K562 (cell line): ENCODE results near the gene SCRN2. TPM values are rescaled to one million over a fixed set of nuclear protein-coding genes. Genes with fewer than 3 reads are reported as not detected.

Experiments used
- ATAC-seq: fragments of 200-7000 bp; cut with Tn5 transposase; 3 replicates; pipeline ENCODE4 v1.9.1; 2020; ENCODE audit warnings: moderate library complexity
- BruUV-seq: library from RNA; stranded (reverse); fragments of 400-500 nt; replicated peaks from 2 replicates; lab custom pipeline; 2021; lab: Mats Ljungman, UMichigan
- CTCF ChIA-PET: fragments of 300-600 bp; formaldehyde crosslinking; extraction: SDS; loops from one replicate; lab custom pipeline; 2021; ENCODE audit warnings: low intra/inter-chr PET ratio; lab: Yijun Ruan, JAX
- POLR2A ChIA-PET: fragments of 300-600, 350-650 bp; sonication (Branson Sonifier 250); formaldehyde crosslinking; extraction: SDS; loops from one replicate; lab custom pipeline; 2021; ENCODE audit warnings: antibody characterized with exemption, inconsistent platforms; lab: Yijun Ruan, JAX
- DNase-seq, 4 experiments: peaks; one replicate each; pipeline versions ENCODE4 v3.0.0 to v3.0.0-alpha.2; 2011 to 2018; ENCODE audit warnings: low spot score in 3 of 4, mixed read lengths in 3 of 4; ENCODE audit errors: extremely low read depth in 1 of 4
- FAIRE-seq: peaks from 2 replicates; lab custom pipeline; 2011; peaks lifted over from hg19 to GRCh38; lab: Jason Lieb, UNC
- H2AFZ ChIP-seq: 2 replicates; pipeline ENCODE4 v1.6.0; 2011; ENCODE audit warnings: low read depth, low read length, control low read depth, inconsistent platforms
- H3K27ac ChIP-seq: fragments of 200-600 bp; 3 replicates; pipeline ENCODE4 v1.8.0; 2011; ENCODE audit warnings: low read depth, mild to moderate bottlenecking, control low read depth, inconsistent platforms, low read length, moderate library complexity, mixed read lengths; ENCODE audit errors: extremely low read depth
- H3K27me3 ChIP-seq, 2 experiments: fragments of 300-600 bp in 1 of 2; 2 replicates in 1 of 2; 3 replicates in 1 of 2; pipeline versions ENCODE4 v1.6.0 to v1.8.0; 2011; ENCODE audit warnings: inconsistent platforms in 2 of 2, low read length in 2 of 2, mild to moderate bottlenecking in 1 of 2, mixed read lengths in 1 of 2, moderate library complexity in 1 of 2; ENCODE audit not compliant: control insufficient read depth in 2 of 2, insufficient read depth in 2 of 2
- H3K36me3 ChIP-seq: fragments of 300-600 bp; 3 replicates; pipeline ENCODE4 v1.8.0; 2011; ENCODE audit warnings: mild to moderate bottlenecking, low read length, inconsistent platforms; ENCODE audit not compliant: control insufficient read depth, insufficient read depth
- H3K4me1 ChIP-seq, 2 experiments: fragments of 200-600 bp in 1 of 2; replicated peaks in 1 of 2; 2 replicates in 1 of 2; 3 replicates in 1 of 2; pipeline versions ENCODE4 v1.5.1 to v1.8.0; 2011; ENCODE audit warnings: inconsistent platforms in 2 of 2, low read length in 2 of 2, mild to moderate bottlenecking in 1 of 2, mixed read lengths in 1 of 2, moderate library complexity in 1 of 2; ENCODE audit not compliant: control insufficient read depth in 2 of 2, insufficient read depth in 2 of 2
- H3K4me2 ChIP-seq: 2 replicates; pipeline ENCODE4 v1.6.1; 2011; ENCODE audit warnings: low read length, control low read depth, inconsistent platforms, mixed read lengths; ENCODE audit not compliant: insufficient read depth
- H3K4me3 ChIP-seq: fragments of 200-600 bp; sonication (generic), shearing (Covaris generic); 2 replicates; pipeline ENCODE4 v1.5.1; 2016; ENCODE audit warnings: control low read depth, inconsistent platforms
- H3K79me2 ChIP-seq: fragments of 200-600 bp; 3 replicates; pipeline ENCODE4 v1.8.0; 2011; ENCODE audit warnings: low read length, inconsistent platforms; ENCODE audit not compliant: control insufficient read depth, insufficient read depth
- H3K9ac ChIP-seq, 2 experiments: 2 replicates each; pipeline versions ENCODE4 v1.6.0 to v1.6.1; 2011; ENCODE audit warnings: low read depth in 2 of 2, low read length in 2 of 2, control low read depth in 1 of 2, inconsistent platforms in 1 of 2, mild to moderate bottlenecking in 1 of 2, mixed read lengths in 1 of 2; ENCODE audit not compliant: insufficient read depth in 1 of 2
- H3K9me1 ChIP-seq: one replicate; pipeline ENCODE4 v1.6.0; 2011; ENCODE audit warnings: inconsistent platforms, mild to moderate bottlenecking, low read length, moderate library complexity; ENCODE audit not compliant: control insufficient read depth, insufficient read depth
- H3K9me3 ChIP-seq: replicated peaks from 2 replicates; pipeline ENCODE4 v1.5.1; 2011; ENCODE audit warnings: low read depth, low read length, inconsistent platforms; ENCODE audit not compliant: control insufficient read depth, insufficient read depth
- H4K20me1 ChIP-seq: replicated peaks from 2 replicates; pipeline ENCODE4 v1.6.1; 2011; ENCODE audit warnings: low read length, inconsistent platforms, mixed read lengths; ENCODE audit not compliant: control insufficient read depth, insufficient read depth
- ARNT ChIP-seq, 2 experiments: fragments of 450-650 bp; IDR thresholded peaks; 2 replicates each; pipeline ENCODE4 v1.6.1; 2016; ENCODE audit warnings: mild to moderate bottlenecking in 1 of 2
- ELF4 ChIP-seq: fragments of 450-650 bp; formaldehyde crosslinking; IDR thresholded peaks from 2 replicates; pipeline ENCODE4 v1.4.0; 2022; ENCODE audit warnings: missing genetic modification characterization
- JUNB ChIP-seq: fragments of 450-650 bp; formaldehyde crosslinking; conservative IDR thresholded peaks from 2 replicates; pipeline ENCODE4 v1.4.0; 2020; ENCODE audit warnings: mild to moderate bottlenecking
- MBD1 ChIP-seq: fragments of 250-450 bp; sonication (Bioruptor Pico); IDR thresholded peaks from 2 replicates; pipeline ENCODE4 v1.8.0; 2022; ENCODE audit warnings: inconsistent platforms
- MBD2 ChIP-seq: sonication (generic); IDR thresholded peaks from 2 replicates; pipeline ENCODE4 v1.6.1; 2016; ENCODE audit warnings: low read depth, borderline replicate concordance
- MIER1 ChIP-seq: fragments of 450-650 bp; IDR thresholded peaks from 2 replicates; pipeline ENCODE4 v1.6.1; 2016; ENCODE audit warnings: antibody characterized with exemption, mild to moderate bottlenecking, low read depth
- POLR2H ChIP-seq: IDR thresholded peaks from 2 replicates; pipeline ENCODE4 v1.6.1; 2016; ENCODE audit warnings: missing genetic modification characterization, low read depth, mild to moderate bottlenecking, control low read depth, missing compliant biosample characterization, moderate library complexity
- PREB ChIP-seq: sonication (generic); formaldehyde crosslinking; IDR thresholded peaks from 2 replicates; pipeline ENCODE4 v1.8.1; 2023; ENCODE audit warnings: mild to moderate bottlenecking, missing genetic modification reagents
- SREBF1 ChIP-seq: fragments of 150-350 bp; IDR thresholded peaks from 2 replicates; pipeline ENCODE4 v1.6.1; 2014; ENCODE audit warnings: antibody characterized with exemption, low read depth, low read length, borderline replicate concordance
- WGBS: fragments of 100-300 bp; shearing (Covaris generic); methylation state at CpG from one replicate; pipeline ENCODE4 v1.1.6; 2016; ENCODE audit warnings: low coverage, mixed read lengths; ENCODE audit not compliant: insufficient coverage; ENCODE audit errors: missing lambda C conversion rate; 5-methylcytosine and 5-hydroxymethylcytosine counted together
- in situ Hi-C: fragments of 300-500 bp; cut with MboI; formaldehyde crosslinking; loops from 4 replicates; pipeline ENCODE4 v1.15.0; 2018; ENCODE audit warnings: inconsistent platforms, mixed read lengths
- intact Hi-C: fragments of 100-400 bp; cut with micrococcal nuclease; formaldehyde crosslinking; loops from 2 replicates; pipeline ENCODE4 v1.14.2; 2022
- polyA plus RNA-seq, 8 experiments: library from polyadenylated mRNA; depleted of rRNA in 4 of 8; stranded (reverse) in 5 of 8; unstranded in 3 of 8; fragments of >200 nt; fragmentation: Nextera tagmentation in 2 of 8; fragmentation: Illumina TruSeq in 1 of 8; extraction: Ambion mirVana in 2 of 8; extraction: Trizol in 1 of 8; gene quantifications; 2 replicates each; pipeline versions ENCODE4 v1.2.1 to v1.2.3, GENCODE V29; 2011 to 2014; ENCODE audit warnings: inconsistent platforms in 1 of 8, missing spikeins in 1 of 8
- total RNA-seq, 7 experiments: library from RNA; depleted of rRNA in 6 of 7; stranded (reverse); fragments of >200 nt in 6 of 7; fragmentation: Illumina TruSeq in 2 of 7; extraction: Trizol in 2 of 7; gene quantifications; 2 replicates each; pipeline versions ENCODE4 v1.2.1 to v1.2.3, GENCODE V29; 2011 to 2021; ENCODE audit warnings: low replicate concordance in 1 of 7
- TF ChIP-seq, protein P1 (sequence below): fragments of 200-800 bp; sonication (Bioruptor generic); IDR thresholded peaks from 2 replicates; pipeline ENCODE4 v1.6.1; 2016; ENCODE audit warnings: missing genetic modification characterization, missing compliant biosample characterization

Gene SCRN2
- total and polyA plus RNA-seq, 9 of the 15 experiments (the other 6 are each of a cell fraction or from before 2014, with no cell fraction given): 0.25 to 32.9 (median 13.6) TPM

GRCh38 chr17:47810200-47810821 lies 30.8 kb downstream of the SCRN2 start:
- CTCF ChIA-PET: interaction anchor here (0.6 kb wide), 2 partner anchors 31 to 209 kb away, joined by 3 to 5 read pairs; no protein-coding TSS in a partner anchor
- DNase-seq: peak; percentile 63 to 82 (median 70)
- TF ChIP-seq SREBF1: no peak
- no peak for TF ChIP-seq MBD2
- no peak for TF ChIP-seq PREB
- TF ChIP-seq POLR2H (tag): no peak
- no peak for TF ChIP-seq MBD1
- 0 out of 2 replicates have a peak, but pooled peaks have one; percentile 32 for TF ChIP-seq JUNB (CRISPR knock-in tag)
- TF ChIP-seq ARNT (IDR thresholded peaks at IDR 0.05): 0 out of 4 replicates have a peak, but pooled peaks of 1 of the 2 experiments have one; percentile 25
- TF ChIP-seq ELF4: no peak
- TF ChIP-seq, protein P1, sequence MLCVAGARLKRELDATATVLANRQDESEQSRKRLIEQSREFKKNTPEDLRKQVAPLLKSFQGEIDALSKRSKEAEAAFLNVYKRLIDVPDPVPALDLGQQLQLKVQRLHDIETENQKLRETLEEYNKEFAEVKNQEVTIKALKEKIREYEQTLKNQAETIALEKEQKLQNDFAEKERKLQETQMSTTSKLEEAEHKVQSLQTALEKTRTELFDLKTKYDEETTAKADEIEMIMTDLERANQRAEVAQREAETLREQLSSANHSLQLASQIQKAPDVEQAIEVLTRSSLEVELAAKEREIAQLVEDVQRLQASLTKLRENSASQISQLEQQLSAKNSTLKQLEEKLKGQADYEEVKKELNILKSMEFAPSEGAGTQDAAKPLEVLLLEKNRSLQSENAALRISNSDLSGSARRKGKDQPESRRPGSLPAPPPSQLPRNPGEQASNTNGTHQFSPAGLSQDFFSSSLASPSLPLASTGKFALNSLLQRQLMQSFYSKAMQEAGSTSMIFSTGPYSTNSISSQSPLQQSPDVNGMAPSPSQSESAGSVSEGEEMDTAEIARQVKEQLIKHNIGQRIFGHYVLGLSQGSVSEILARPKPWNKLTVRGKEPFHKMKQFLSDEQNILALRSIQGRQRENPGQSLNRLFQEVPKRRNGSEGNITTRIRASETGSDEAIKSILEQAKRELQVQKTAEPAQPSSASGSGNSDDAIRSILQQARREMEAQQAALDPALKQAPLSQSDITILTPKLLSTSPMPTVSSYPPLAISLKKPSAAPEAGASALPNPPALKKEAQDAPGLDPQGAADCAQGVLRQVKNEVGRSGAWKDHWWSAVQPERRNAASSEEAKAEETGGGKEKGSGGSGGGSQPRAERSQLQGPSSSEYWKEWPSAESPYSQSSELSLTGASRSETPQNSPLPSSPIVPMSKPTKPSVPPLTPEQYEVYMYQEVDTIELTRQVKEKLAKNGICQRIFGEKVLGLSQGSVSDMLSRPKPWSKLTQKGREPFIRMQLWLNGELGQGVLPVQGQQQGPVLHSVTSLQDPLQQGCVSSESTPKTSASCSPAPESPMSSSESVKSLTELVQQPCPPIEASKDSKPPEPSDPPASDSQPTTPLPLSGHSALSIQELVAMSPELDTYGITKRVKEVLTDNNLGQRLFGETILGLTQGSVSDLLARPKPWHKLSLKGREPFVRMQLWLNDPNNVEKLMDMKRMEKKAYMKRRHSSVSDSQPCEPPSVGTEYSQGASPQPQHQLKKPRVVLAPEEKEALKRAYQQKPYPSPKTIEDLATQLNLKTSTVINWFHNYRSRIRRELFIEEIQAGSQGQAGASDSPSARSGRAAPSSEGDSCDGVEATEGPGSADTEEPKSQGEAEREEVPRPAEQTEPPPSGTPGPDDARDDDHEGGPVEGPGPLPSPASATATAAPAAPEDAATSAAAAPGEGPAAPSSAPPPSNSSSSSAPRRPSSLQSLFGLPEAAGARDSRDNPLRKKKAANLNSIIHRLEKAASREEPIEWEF: no peak
- no peak for TF ChIP-seq MIER1

More at GRCh38 chr17:47810200-47810821, 30.8 kb downstream of the SCRN2 start:
- peak overlapping the region; percentile 57 for H3K4me2 ChIP-seq
- H4K20me1 ChIP-seq: no peaks in the 10 kb centered on the region
- H3K27ac ChIP-seq: peak overlapping the region; percentile 77
- POLR2A ChIA-PET: interaction anchor here (0.5 to 0.6 kb wide), 3 partner anchors 9 to 238 kb away, joined by 3 read pairs; no protein-coding TSS in a partner anchor
- H3K79me2 ChIP-seq: no peaks in the 10 kb centered on the region
- no TSS peak for BruUV-seq
- in situ Hi-C loops (no loop called here), intact Hi-C loops (no loop called here)
- no peak overlapping the region for H3K4me3 ChIP-seq
- ATAC-seq: peak; percentile 86
- H3K9me3 ChIP-seq: no peaks in the 10 kb centered on the region
- H3K36me3 ChIP-seq: peaks cover 34% of the 10 kb centered on the region; the same call in 2 of the 3 replicates
- peaks cover 22 to 39% of the 10 kb centered on the region in 2 experiments for H3K4me1 ChIP-seq
- WGBS: 4% methylated on average over 10 of the region's 10 CpGs
- peaks cover 6% of the 10 kb centered on the region for H3K9me1 ChIP-seq
- H3K9ac ChIP-seq: peak overlapping the region; percentile 26 to 67; a peak in 2 of 4 replicates
- no peaks in the 10 kb centered on the region for H3K27me3 ChIP-seq
- FAIRE-seq: peak; percentile 97
- peak overlapping the region; percentile 22; the same call in 1 of the 2 replicates for H2AFZ ChIP-seq
